Measurements from ENCODE around the gene IPO5. TPM values are rescaled to one million over a fixed set of nuclear protein-coding genes. Genes with fewer than 3 reads are reported as not detected.

Gene IPO5
- total and polyA plus RNA-seq, 2 of the 8 experiments (the other 6 are each of a cell fraction or from before 2014, with no cell fraction given): 143 to 410 TPM

DNA sequence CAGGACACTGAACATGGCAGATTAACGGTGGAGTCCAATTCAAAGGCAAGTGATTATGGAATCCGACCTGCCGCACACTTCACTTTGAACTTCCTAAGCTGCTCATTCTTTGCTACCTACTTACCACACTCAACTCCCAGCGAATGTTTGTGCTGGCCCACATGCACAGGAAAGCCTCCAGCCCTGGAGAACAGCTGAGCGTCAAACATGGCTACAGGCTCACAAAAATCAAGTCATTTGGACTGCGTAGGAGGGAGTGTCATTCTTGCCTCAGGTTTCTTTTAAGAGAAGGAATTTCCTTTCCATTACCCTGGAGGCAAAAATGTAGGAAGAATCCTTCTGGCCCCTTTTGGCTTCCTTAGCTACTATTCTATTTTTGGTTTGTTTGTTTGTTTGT, 41.3 kb upstream of the IPO5 start (continued):
- no peak for TF ChIP-seq BCL11A (IDR thresholded peaks at IDR 0.05; ENCODE audit: low read depth in 2 of 2, low read length in 2 of 2)
- TF ChIP-seq RXRA (IDR thresholded peaks at IDR 0.05; ENCODE audit: insufficient read depth, low read depth, low read length): no peak
- TF ChIP-seq EP300 (IDR thresholded peaks at IDR 0.05; ENCODE audit: borderline replicate concordance in 1 of 2, low read depth in 2 of 2, low read length in 2 of 2): no peak
